ENCODE measurements around the gene CDT1. TPM values are rescaled to one million over a fixed set of nuclear protein-coding genes. Genes with fewer than 3 reads are reported as not detected.
A peak's percentile ranks its signal among the peaks of the same experiment; 100 is the strongest.

The CDT1 gene
- total RNA-seq, 1 experiment from 2014 or later: 154 TPM

DNA sequence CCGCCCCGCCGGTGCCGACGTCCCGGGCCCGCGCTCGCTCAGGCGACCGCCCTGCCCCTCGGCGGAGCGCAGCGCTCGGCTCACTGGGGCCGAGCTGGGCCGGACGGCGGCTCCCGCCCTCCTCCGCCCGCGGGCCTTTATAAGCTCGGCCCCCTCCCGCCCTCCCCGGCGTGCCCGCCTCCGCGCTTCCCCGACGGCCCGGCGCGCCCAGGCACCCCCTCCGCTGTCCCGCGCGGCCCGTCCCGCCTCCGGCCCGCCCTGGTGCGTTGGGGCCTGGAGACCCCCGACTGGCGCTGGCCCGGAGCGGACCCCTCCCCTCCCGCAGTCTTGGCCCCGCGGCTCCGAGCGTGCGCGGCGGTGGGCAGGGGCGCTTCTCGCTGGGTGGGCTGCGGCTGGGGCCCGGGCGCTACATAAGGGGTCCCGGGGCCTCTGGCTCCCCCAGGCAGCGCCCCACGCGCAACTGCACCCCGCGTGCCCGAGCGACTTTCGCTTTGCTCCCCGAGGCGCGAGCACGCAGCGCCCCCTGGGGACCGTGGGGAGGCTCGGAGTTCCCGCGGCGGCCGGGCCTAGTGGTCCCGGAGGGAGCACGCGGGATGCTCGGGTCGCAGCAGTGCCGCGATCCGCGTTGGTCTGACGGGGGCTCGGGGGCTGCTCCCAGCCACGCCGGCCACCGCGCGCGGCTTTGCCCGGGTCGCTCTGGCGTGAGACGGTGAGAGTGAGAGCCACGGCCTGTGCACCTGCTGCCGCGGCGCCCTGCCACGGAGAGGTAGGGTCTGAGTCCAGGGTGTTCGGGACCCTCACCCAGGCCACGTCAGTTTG lies 18.3 kb upstream of the CDT1 start, which contains the start of gene PIEZO1 (continued):
- TF ChIP-seq ATF1 (CRISPR knock-in tag; IDR thresholded peaks at IDR 0.05) (no peak), ATF6 (CRISPR knock-in tag; IDR thresholded peaks at IDR 0.05) (no peak), USF1 (CRISPR knock-in tag; IDR thresholded peaks at IDR 0.05) (no peak), GRHL2 (CRISPR knock-in tag; IDR thresholded peaks at IDR 0.05; ENCODE audit: insufficient replicate concordance, severe bottlenecking) (no peak), FOXP1 (CRISPR knock-in tag; IDR thresholded peaks at IDR 0.05; ENCODE audit: borderline replicate concordance) (no peak), FOXK1 (CRISPR knock-in tag; IDR thresholded peaks at IDR 0.05) (no peak), GABPB1 (CRISPR knock-in tag; IDR thresholded peaks at IDR 0.05) (peak; percentile 57; the same call in 1 of the 2 replicates), MLX (CRISPR knock-in tag; IDR thresholded peaks at IDR 0.05) (no peak), E2F1 (CRISPR knock-in tag; IDR thresholded peaks at IDR 0.05) (no peak)
- TF ChIP-seq, protein P1, sequence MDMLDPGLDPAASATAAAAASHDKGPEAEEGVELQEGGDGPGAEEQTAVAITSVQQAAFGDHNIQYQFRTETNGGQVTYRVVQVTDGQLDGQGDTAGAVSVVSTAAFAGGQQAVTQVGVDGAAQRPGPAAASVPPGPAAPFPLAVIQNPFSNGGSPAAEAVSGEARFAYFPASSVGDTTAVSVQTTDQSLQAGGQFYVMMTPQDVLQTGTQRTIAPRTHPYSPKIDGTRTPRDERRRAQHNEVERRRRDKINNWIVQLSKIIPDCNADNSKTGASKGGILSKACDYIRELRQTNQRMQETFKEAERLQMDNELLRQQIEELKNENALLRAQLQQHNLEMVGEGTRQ (CRISPR knock-in tag; IDR thresholded peaks at IDR 0.05): no peak

DNA sequence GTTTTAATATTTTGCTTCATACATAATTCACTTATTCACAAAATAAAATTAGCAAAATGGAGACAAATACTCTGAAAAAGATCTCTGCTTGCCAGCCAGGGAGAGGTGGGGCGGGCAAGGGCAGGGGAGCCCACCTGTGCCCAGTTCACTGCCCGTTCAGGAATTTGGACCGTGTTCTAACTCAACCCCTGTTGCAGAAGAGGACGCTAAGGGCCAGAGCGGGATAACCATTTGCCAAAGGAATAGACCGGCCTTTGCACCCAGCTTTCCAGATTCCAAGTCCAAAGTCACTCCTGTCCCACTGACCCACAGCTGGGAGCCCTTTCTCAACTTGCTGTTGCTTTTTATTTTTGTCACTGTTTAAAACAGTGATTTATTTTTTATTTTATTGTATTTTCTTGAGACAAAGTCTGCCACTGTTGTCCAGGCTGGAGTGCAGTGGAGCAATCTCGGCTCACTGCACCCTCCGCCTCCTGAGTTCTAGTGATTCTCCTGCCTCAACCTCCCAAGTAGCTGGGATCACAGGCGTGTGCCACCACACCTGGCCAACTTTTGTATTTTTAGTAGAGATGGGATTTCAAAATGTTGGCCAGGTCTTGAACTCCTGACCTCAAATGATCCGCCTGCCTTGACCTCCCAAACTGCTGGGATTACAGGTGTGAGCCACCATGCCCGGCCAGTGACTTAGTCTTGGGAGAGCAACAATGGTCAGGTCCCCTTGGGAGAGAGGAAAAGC lies 15.8 kb upstream of the CDT1 start:
- POLR2A ChIA-PET: no interaction called here
- TF ChIP-seq KAT7 (CRISPR knock-in tag; IDR thresholded peaks at IDR 0.05; ENCODE audit: borderline replicate concordance) (no peak), E2F4 (CRISPR knock-in tag; IDR thresholded peaks at IDR 0.05; ENCODE audit: borderline replicate concordance, low read depth) (no peak), FOXJ3 (CRISPR knock-in tag; IDR thresholded peaks at IDR 0.05; ENCODE audit: borderline replicate concordance) (no peak), FOXK1 (CRISPR knock-in tag; IDR thresholded peaks at IDR 0.05) (no peak), NFE2L1 (CRISPR knock-in tag; IDR thresholded peaks at IDR 0.05) (no peak), OVOL2 (CRISPR knock-in tag; IDR thresholded peaks at IDR 0.05; ENCODE audit: borderline replicate concordance) (no peak), HMGXB4 (CRISPR knock-in tag; IDR thresholded peaks at IDR 0.05) (no peak), JUN (CRISPR knock-in tag; IDR thresholded peaks at IDR 0.05) (no peak), ZNF425 (CRISPR knock-in tag; conservative IDR thresholded peaks at IDR 0.05) (no peak), MXD4 (CRISPR knock-in tag; IDR thresholded peaks at IDR 0.05; ENCODE audit: borderline replicate concordance) (no peak), ZNF671 (CRISPR knock-in tag; IDR thresholded peaks at IDR 0.05) (no peak)
- TF ChIP-seq, protein P2, sequence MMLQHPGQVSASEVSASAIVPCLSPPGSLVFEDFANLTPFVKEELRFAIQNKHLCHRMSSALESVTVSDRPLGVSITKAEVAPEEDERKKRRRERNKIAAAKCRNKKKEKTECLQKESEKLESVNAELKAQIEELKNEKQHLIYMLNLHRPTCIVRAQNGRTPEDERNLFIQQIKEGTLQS (CRISPR knock-in tag; conservative IDR thresholded peaks at IDR 0.05): no peak
- TF ChIP-seq, protein P3, sequence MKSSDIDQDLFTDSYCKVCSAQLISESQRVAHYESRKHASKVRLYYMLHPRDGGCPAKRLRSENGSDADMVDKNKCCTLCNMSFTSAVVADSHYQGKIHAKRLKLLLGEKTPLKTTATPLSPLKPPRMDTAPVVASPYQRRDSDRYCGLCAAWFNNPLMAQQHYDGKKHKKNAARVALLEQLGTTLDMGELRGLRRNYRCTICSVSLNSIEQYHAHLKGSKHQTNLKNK (CRISPR knock-in tag; IDR thresholded peaks at IDR 0.05): no peak

More for the DNA sequence above, 15.8 kb upstream of the CDT1 start:
- no peak overlapping the region for H3K27ac Mint-ChIP-seq
- CTCF ChIA-PET: interaction anchor here (0.8 to 10.5 kb wide), 4 partner anchors 32 to 400 kb away, joined by 3 to 117 read pairs (median 18); no protein-coding TSS in a partner anchor
- no peak for DNase-seq (ENCODE audit: low spot score)
- 0 out of 2 replicates have a peak, but pooled peaks cover 3% of the 10 kb centered on the region for H3K27me3 Mint-ChIP-seq (ENCODE audit: low read depth)
- H3K4me3 Mint-ChIP-seq: no peak overlapping the region
- no peaks in the 10 kb centered on the region for H3K9me3 Mint-ChIP-seq
- no peak for ATAC-seq
- peaks cover 27% of the 10 kb centered on the region for H3K4me1 Mint-ChIP-seq
- no peaks in the 10 kb centered on the region for H3K36me3 Mint-ChIP-seq

Measured in WTC11 (cell line).